NCI-H446 treated with DMSO at 0.1 percent for 48 hours (cell line): ENCODE measurements around the gene PAEP.
"Not testable (repeated sequence)": the region's sequence is repeated elsewhere in the genome, so short reads cannot be mapped to it uniquely, and the experiment has no call there.

Experiments used
- DNase-seq: peaks from one replicate; lab custom pipeline; 2025; lab: John Stamatoyannopoulos, UW

The PAEP gene

GRCh38 chr9:135561391-135562234 is at the start of gene PAEP:
PAEP (plus strand) TSS chr9:135561756.
- DNase-seq, result no peak

GRCh38 chr9:135512241-135512603 is 49.3 kb upstream of the PAEP start:
- DNase-seq, result no peak

DNA sequence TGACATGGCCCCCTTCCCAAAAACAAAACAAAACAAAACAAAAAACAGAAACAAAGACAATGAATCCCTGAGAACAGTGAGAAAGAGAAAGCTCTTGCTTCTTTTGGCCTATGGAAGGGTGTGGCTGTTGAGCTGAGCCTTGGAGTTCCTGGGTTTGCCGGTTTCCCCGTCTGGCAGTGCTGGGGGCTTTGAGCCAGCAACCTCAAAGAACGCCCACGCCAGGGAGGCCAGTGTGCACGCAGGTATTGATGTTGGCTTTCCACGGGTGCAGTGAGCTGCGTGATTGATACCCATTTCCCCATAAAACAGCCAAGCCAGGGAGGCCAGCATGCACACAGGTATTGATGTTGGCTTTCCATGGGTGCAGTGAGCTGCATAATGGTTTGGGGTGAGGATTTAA is 48.7 kb upstream of the PAEP start:
- DNase-seq, result no peak

- DNase-seq, result no peak
Observed at GRCh38 chr9:135513351-135513846, 48.2 kb upstream of the PAEP start.

DNA sequence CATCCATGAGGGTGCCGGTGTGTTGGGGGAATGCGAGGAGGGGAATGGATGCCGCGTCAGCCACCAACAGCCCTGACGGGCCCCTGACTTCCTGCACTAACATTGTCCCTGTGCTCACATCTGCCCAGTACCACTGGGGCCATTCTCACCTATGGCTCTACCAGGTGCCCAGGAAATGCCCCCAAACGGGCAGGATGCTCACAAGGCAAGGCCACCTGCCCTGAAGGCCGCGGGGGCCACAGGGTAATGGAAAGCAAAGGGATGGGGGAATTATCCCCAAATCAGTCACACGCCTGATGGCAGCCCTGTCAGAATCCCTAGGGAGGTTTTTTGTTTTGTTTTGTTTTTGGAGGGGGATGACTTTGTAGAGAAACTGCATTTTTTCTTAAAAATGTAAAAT is 47.6 kb upstream of the PAEP start:
- not testable (repeated sequence) for DNase-seq

DNA sequence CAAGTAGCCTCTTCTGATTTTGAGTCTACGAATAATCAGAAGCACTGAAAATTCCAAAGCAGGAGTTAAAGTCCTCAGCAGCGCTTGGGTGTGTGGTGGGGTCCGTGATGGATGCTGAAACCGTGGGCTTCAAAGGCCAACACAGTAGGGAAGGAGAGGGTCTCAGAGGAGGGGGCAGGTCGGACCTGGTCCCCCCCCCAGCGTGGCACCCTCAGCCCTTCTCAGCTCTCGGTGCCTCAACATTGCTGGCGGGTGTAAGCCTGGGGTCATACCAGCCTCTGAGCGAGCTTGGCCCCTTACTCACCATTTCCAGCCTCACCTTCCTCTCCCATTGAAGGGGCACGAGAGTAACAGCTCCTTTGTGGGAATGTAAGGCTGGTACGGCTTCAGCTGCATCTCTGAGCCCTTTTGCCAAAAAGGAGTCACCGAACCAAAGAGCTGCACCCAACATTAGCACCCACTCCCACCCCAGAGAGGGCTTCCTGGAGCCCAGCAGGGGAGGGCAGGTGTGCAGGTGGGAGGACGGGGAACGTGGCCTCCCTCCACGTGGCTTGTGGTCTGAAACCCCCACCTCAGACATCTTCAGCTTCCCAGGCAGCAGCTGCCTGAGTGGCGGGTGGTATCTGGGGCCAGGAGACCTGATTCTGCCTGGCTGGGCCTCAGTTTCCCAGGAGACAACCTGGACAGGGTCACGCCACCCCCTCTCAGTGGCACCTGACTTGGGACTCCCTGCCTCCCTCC is 47.0 kb upstream of the PAEP start:
- no peak for DNase-seq

DNA sequence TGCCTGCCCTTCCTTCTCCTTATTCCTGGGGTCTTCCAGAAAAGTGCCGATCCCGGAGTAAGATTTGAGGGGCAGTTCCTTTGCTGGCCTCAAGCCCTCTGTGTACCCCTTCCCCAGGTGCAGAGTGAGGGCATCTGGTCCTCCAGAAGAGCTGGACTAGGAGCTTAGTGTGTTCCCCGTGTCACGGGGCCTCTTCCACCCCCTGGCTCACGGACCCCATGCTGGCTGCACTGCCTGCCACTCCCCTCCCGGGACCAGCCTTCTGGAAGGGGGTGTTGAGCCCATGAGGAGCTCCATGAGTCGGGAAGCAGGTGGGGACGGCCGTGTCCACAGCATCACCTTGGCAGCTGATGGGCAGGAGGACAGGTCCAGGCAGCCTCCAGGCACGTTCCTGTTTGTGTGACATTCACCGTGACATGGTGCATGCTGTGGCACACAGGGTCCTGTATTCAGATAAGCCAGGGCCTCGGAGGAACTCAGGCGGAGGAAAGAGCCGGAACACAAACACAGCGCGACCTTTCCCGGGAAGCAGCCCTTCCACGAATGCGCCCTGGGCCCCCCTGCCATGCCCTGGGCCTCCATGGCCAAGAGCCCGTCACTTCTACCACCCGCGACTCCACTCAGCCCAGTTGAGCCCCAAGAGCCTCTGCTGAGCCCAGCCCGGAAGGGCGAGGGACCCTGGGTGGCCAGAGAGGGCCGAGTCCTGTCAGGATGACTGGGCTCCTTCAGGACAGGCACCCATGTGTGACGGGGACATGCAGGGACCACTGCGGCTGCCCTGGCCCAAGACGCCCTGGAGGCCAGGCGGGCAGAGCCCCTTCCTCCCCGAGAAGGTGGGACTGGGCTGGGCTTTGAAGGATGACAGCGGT is 46.2 kb upstream of the PAEP start:
- no peak for DNase-seq

GRCh38 chr9:135516132-135516860 is 45.3 kb upstream of the PAEP start:
- no peak for DNase-seq

- DNase-seq, result no peak
Observed at GRCh38 chr9:135517407-135517822, 44.1 kb upstream of the PAEP start.

GRCh38 chr9:135519179-135519971 is 42.2 kb upstream of the PAEP start:
- no peak for DNase-seq

DNA sequence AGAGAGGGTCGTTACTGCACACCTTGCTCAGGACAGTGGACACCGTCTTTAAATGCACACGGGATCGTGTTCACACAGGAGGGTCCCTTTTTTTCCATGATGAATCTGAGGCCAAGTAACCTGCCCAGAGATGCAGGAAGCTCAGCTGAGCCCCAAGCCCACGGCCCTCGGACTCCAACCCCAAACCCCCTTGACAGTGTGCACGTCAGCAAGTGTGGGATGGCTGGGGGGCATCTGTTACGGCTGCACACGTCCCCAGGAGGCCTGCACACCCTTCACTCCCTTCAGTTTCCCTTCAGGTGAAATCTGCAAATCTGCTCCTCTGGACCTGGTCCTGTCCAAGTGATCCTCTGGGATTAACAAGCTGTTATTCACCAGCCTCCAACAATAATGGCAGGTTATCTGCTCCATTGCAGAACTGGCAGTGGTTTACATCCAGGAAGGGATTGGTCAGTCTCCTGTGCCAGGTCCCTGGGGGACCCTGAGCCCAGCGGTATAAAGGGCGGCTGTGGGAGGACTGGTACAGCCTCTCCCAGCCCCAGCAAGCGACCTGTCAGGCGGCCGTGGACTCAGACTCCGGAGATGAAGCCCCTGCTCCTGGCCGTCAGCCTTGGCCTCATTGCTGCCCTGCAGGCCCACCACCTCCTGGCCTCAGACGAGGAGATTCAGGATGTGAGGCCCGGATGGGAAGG is 40.5 kb upstream of the PAEP start, which contains the start of gene LCN1:
Gene LCN1, plus strand, starts transcription at position 525 of the 692 bp plus-strand sequence. Its CDS starts 58 bp downstream, at position 583.
- DNase-seq, result no peak

DNA sequence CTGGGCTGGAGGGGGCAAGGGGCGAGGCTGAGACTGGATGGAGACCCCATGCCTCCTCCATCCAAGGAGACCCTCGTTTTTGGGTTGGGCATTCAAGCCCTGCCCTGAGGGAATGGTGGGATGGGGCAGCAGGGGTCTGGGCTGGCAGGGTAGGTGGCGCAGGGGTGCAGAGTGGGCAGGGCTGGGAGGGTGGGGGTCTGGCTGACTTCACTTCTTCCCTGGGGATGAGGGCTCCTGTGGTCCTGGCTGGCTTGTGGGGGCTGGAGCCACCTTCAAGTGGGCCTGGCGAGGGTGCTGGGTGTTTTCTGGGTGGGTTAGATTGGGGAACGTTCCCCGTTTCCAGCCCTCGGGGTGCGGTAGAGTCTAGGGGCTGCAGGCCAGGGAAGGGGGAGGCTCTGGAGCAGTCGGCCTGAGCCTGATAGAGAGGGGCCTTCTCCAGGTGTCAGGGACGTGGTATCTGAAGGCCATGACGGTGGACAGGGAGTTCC is 39.9 kb upstream of the PAEP start:
- no peak for DNase-seq

GRCh38 chr9:135522137-135522877 is 39.2 kb upstream of the PAEP start:
- no peak for DNase-seq

GRCh38 chr9:135522931-135523330 is 38.6 kb upstream of the PAEP start:
- no peak for DNase-seq

DNA sequence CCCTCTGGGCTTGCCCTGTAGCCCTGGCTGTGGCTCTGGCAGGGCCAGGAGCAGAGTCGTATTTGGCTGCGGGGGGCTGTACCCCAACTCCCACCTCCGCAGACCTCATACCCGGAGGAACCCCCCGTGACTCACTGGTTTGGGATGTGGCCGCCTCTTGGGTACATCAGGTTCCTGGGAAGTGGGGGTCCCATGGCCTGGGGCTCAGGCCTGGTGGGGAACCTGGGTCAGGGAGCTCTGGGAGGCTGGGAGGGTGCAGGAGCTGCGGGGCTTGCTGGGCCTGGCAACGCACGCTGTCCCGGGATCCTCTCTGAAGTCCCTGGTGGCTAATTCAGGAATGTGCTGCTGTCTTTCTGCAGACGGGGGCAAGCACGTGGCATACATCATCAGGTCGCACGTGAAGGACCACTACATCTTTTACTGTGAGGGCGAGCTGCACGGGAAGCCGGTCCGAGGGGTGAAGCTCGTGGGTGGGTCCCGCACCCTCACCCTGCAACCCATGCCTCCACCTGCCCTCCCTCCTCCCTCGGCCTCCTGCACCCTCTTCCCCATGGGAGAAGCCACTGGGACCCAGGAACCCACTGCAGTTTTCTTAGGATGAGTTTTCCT is 37.9 kb upstream of the PAEP start:
- DNase-seq, result no peak

- no peak for DNase-seq
Observed at GRCh38 chr9:135524130-135524861, 37.3 kb upstream of the PAEP start.

GRCh38 chr9:135525241-135526088 is 36.1 kb upstream of the PAEP start:
- no peak for DNase-seq
